Lung microvascular endothelial cell (primary cell): ENCODE results near the gene C1QL4. TPM values are rescaled to one million over a fixed set of nuclear protein-coding genes. Genes with fewer than 3 reads are reported as not detected.

Experiments used
- DNase-seq, 2 donors: peaks; one replicate each; pipeline versions ENCODE4 v3.0.0 to v3.0.0-alpha.2; 2010; ENCODE audit warnings: low read depth in 2 of 2
- total RNA-seq: library from RNA; depleted of rRNA; stranded (reverse); fragments of >200 nt; gene quantifications from 2 replicates; pipeline ENCODE4 v1.2.1, GENCODE V29; 2014

The C1QL4 gene
- total RNA-seq, 1 donor from 2014 or later, result not detected

- no peak for DNase-seq
These were observed 31.1 kb downstream of the C1QL4 start for GRCh38 chr12:49305762-49306510.

- DNase-seq, result no peak
These were observed 32.8 kb downstream of the C1QL4 start for GRCh38 chr12:49304161-49304560.

GRCh38 chr12:49301760-49302159 is 35.2 kb downstream of the C1QL4 start:
- DNase-seq, result no peak

- no peak for DNase-seq
These were observed 38.8 kb downstream of the C1QL4 start for GRCh38 chr12:49298160-49298559.

- no peak for DNase-seq
These were observed 39.3 kb downstream of the C1QL4 start for GRCh38 chr12:49297695-49298060.

GRCh38 chr12:49296836-49297694 is 39.9 kb downstream of the C1QL4 start:
- DNase-seq, result no peak

- DNase-seq, result peak; percentile 35 to 58
These were observed 40.8 kb downstream of the C1QL4 start for GRCh38 chr12:49296034-49296835.

GRCh38 chr12:49295082-49295936 is 41.7 kb downstream of the C1QL4 start, which contains the start of gene PRPH:
TSS of gene PRPH (plus strand) at chr12:49295147. CDS start at chr12:49295201, 54 bp downstream.
- peak in 1 of 2 donors; percentile 28 for DNase-seq

- no peak for DNase-seq
These were observed 42.2 kb downstream of the C1QL4 start for GRCh38 chr12:49294804-49295081.

GRCh38 chr12:49294086-49294803 is 42.7 kb downstream of the C1QL4 start:
- no peak for DNase-seq

GRCh38 chr12:49293056-49293956 is 43.7 kb downstream of the C1QL4 start:
- DNase-seq, result no peak

- no peak for DNase-seq
These were observed 44.3 kb downstream of the C1QL4 start for GRCh38 chr12:49292729-49293055.

GRCh38 chr12:49288922-49289555 is 47.9 kb downstream of the C1QL4 start:
- no peak for DNase-seq

- peak; percentile 65 to 72 for DNase-seq
These were observed 48.6 kb downstream of the C1QL4 start for GRCh38 chr12:49288412-49288853.

GRCh38 chr12:49287876-49288275 is 49.1 kb downstream of the C1QL4 start:
- DNase-seq, result no peak

GRCh38 chr12:49284672-49285071 is 52.3 kb downstream of the C1QL4 start:
- no peak for DNase-seq

GRCh38 chr12:49283541-49284429 is 53.2 kb downstream of the C1QL4 start:
- DNase-seq, result no peak
